HepG2 (cell line): Measurements from ENCODE around the gene KATNAL1. TPM values are rescaled to one million over a fixed set of nuclear protein-coding genes. Genes with fewer than 3 reads are reported as not detected.

Source experiments
- ATAC-seq: fragments of 200-7000 bp; cut with Tn5 transposase; 3 replicates; pipeline ENCODE4 v1.9.1; 2020; ENCODE audit warnings: mild to moderate bottlenecking, moderate library complexity
- BruUV-seq: library from RNA; stranded (reverse); fragments of 400-500 nt; replicated peaks from 2 replicates; lab custom pipeline; 2021; lab: Mats Ljungman, UMichigan
- CTCF ChIA-PET: fragments of 300-600 bp; formaldehyde crosslinking; extraction: SDS; loops from one replicate; lab custom pipeline; 2021; ENCODE audit warnings: low total read pairs, inconsistent platforms, low intra/inter-chr PET ratio; lab: Yijun Ruan, JAX
- POLR2A ChIA-PET: fragments of 350-600 bp; sonication (Branson Sonifier 250); formaldehyde crosslinking; loops from one replicate; lab custom pipeline; 2020; ENCODE audit warnings: antibody characterized with exemption, inconsistent platforms; lab: Yijun Ruan, JAX
- DNase-seq: peaks from one replicate; pipeline ENCODE4 v3.0.0-alpha.2; 2015; ENCODE audit warnings: low spot score
- FAIRE-seq: peaks from 3 replicates; lab custom pipeline; 2011; peaks lifted over from hg19 to GRCh38; lab: Jason Lieb, UNC
- H2AFZ ChIP-seq: one replicate; pipeline ENCODE4 v1.6.1; 2011; ENCODE audit warnings: low read length, inconsistent platforms
- H3K27ac ChIP-seq: fragments of 300-600 bp; 3 replicates; pipeline ENCODE4 v1.8.0; 2011; ENCODE audit warnings: mixed run types, mild to moderate bottlenecking, mixed read lengths, low read length, inconsistent platforms; ENCODE audit not compliant: insufficient read depth; ENCODE audit errors: extremely low read length
- H3K27me3 ChIP-seq, 2 experiments: fragments of 200-600 bp in 1 of 2; 2 replicates in 1 of 2; 3 replicates in 1 of 2; pipeline versions ENCODE4 v1.6.0 to v1.8.0; 2011; ENCODE audit warnings: low read length in 2 of 2, mild to moderate bottlenecking in 2 of 2, moderate library complexity in 2 of 2, inconsistent platforms in 1 of 2; ENCODE audit not compliant: insufficient read depth in 2 of 2, control insufficient read depth in 1 of 2
- H3K36me3 ChIP-seq, 2 experiments: fragments of 200-600 bp in 1 of 2; replicated peaks in 1 of 2; 2 replicates in 1 of 2; 3 replicates in 1 of 2; pipeline versions ENCODE4 v1.5.1 to v1.8.0; 2011; ENCODE audit warnings: low read length in 2 of 2, inconsistent platforms in 1 of 2; ENCODE audit not compliant: insufficient read depth in 2 of 2, control insufficient read depth in 1 of 2
- H3K4me1 ChIP-seq: 2 replicates; pipeline ENCODE4 v1.5.1; 2012; ENCODE audit warnings: low read length, inconsistent platforms; ENCODE audit not compliant: insufficient read depth
- H3K4me2 ChIP-seq: 2 replicates; pipeline ENCODE4 v1.6.0; 2011; ENCODE audit warnings: low read depth, low read length, inconsistent platforms
- H3K4me3 ChIP-seq, 3 experiments: fragments of 200-600 bp in 1 of 3; sonication (generic), shearing (Covaris generic) in 1 of 3; replicated peaks in 1 of 3; 2 replicates each; pipeline ENCODE4 v1.5.1; 2011 to 2016; ENCODE audit warnings: low read length in 3 of 3, inconsistent platforms in 2 of 3, low read depth in 2 of 3, mild to moderate bottlenecking in 2 of 3, control low read depth in 1 of 3, mixed read lengths in 1 of 3; ENCODE audit not compliant: insufficient read depth in 1 of 3
- H3K79me2 ChIP-seq: one replicate; pipeline ENCODE4 v1.6.1; 2011; ENCODE audit warnings: low read length, inconsistent platforms; ENCODE audit not compliant: insufficient read depth
- H3K9ac ChIP-seq: 2 replicates; pipeline ENCODE4 v1.6.0; 2011; ENCODE audit warnings: mild to moderate bottlenecking, low read depth, low read length, inconsistent platforms; ENCODE audit not compliant: insufficient read depth
- H3K9me3 ChIP-seq: 2 replicates; pipeline ENCODE4 v1.5.1; 2012; ENCODE audit warnings: mild to moderate bottlenecking, low read length
- H4K20me1 ChIP-seq: 2 replicates; pipeline ENCODE4 v1.6.0; 2011; ENCODE audit warnings: inconsistent platforms, mild to moderate bottlenecking, low read length, moderate library complexity; ENCODE audit not compliant: insufficient read depth
- GATA4 ChIP-seq: sonication (generic); IDR thresholded peaks from 2 replicates; pipeline ENCODE4 v1.6.1; 2016; ENCODE audit warnings: antibody characterized with exemption, low read depth, borderline replicate concordance
- NFIB ChIP-seq: sonication (generic); formaldehyde crosslinking; IDR thresholded peaks from 2 replicates; pipeline ENCODE4 v1.9.0; 2021; ENCODE audit warnings: missing genetic modification reagents, mild to moderate bottlenecking, borderline replicate concordance
- RBFOX2 ChIP-seq: fragments of 200-400 bp; formaldehyde crosslinking; IDR thresholded peaks from 2 replicates; pipeline ENCODE4 v1.6.1; 2017; ENCODE audit warnings: low read depth, mild to moderate bottlenecking, low read length
- ZNF629 ChIP-seq: sonication (generic); formaldehyde crosslinking; conservative IDR thresholded peaks from 2 replicates; pipeline ENCODE4 v1.5.0; 2020; ENCODE audit warnings: missing genetic modification reagents
- WGBS: methylation state at CpG from one replicate; pipeline ENCODE4 v1.1.6; 2017; ENCODE audit warnings: low lambda C conversion rate; 5-methylcytosine and 5-hydroxymethylcytosine counted together
- in situ Hi-C: cut with HindIII; loops from 2 replicates; pipeline ENCODE4 v1.10.0; 2017; ENCODE audit warnings: low pct_unique_long_range_greater_than_20kb; ENCODE audit not compliant: extremely low pct_ligation_motif_present
- intact Hi-C: fragments of 100-400 bp; cut with micrococcal nuclease; formaldehyde crosslinking; loops from one replicate; pipeline ENCODE4 v1.10.0; 2022; ENCODE audit not compliant: unreplicated experiment
- polyA plus RNA-seq, 8 experiments: library from polyadenylated mRNA; depleted of rRNA in 3 of 8; stranded (reverse) in 7 of 8; unstranded in 1 of 8; fragments of >200 nt; fragmentation: Illumina TruSeq in 4 of 8; extraction: Trizol in 4 of 8; gene quantifications; 2 replicates each; pipeline versions ENCODE4 v1.2.1 to v1.2.3, GENCODE V29; 2011 to 2016; ENCODE audit warnings: low read depth in 4 of 8, missing spikeins in 1 of 8, mixed read lengths in 1 of 8; ENCODE audit not compliant: insufficient read depth in 1 of 8
- total RNA-seq, 5 experiments: library from RNA; depleted of rRNA; stranded (reverse); fragments of >200 nt; fragmentation: Illumina TruSeq; extraction: Trizol; gene quantifications; 2 replicates each; pipeline ENCODE4 v1.2.3, GENCODE V29; 2016; ENCODE audit warnings: low read depth in 1 of 5
- TF ChIP-seq, protein P1 (sequence below): sonication (generic); formaldehyde crosslinking; IDR thresholded peaks from 2 replicates; pipeline ENCODE4 v1.4.0; 2020; ENCODE audit warnings: missing genetic modification reagents
- TF ChIP-seq, protein P2 (sequence below): sonication (generic); formaldehyde crosslinking; IDR thresholded peaks from 2 replicates; pipeline ENCODE4 v1.4.0; 2020; ENCODE audit warnings: missing genetic modification reagents

The KATNAL1 gene
- total and polyA plus RNA-seq, 2 of the 13 experiments (the other 11 are each of a cell fraction or from before 2014, with no cell fraction given) = 3.2 to 11.8 TPM

DNA sequence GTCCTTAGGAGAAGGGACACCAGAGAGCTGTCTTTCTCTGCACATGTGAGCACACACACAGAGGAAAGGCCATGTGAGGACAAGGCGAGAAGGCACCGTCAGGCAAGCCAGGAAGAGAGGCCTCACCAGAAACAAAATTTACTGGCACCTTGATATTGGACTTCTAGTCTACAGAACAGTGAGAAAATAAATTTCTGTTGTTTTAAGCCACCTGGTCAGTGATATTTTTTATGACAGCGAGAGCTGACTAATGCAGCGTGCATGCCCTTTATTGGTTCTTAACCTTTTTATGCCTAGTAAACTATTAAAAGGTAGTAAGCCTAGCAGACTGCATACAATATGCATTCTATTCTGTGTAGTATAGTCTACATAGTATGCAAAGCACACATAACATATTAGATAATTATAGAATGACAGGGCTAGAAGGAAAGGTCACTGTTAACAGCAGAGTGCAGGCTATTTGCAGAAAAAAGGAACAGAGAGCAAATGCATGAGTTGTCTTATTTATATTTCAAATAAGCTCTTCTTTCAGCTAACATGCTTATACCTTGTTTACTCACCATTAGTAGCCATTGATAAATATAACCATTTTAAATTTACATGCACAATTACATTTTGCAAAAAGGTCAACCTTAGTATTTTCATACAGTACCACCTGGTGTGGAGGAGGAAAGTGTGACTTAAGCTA lies 25.2 kb upstream of the KATNAL1 start:
- no peak overlapping the region for H3K9ac ChIP-seq
- H3K79me2 ChIP-seq = no peaks in the 10 kb centered on the region
- TF ChIP-seq, protein P1, sequence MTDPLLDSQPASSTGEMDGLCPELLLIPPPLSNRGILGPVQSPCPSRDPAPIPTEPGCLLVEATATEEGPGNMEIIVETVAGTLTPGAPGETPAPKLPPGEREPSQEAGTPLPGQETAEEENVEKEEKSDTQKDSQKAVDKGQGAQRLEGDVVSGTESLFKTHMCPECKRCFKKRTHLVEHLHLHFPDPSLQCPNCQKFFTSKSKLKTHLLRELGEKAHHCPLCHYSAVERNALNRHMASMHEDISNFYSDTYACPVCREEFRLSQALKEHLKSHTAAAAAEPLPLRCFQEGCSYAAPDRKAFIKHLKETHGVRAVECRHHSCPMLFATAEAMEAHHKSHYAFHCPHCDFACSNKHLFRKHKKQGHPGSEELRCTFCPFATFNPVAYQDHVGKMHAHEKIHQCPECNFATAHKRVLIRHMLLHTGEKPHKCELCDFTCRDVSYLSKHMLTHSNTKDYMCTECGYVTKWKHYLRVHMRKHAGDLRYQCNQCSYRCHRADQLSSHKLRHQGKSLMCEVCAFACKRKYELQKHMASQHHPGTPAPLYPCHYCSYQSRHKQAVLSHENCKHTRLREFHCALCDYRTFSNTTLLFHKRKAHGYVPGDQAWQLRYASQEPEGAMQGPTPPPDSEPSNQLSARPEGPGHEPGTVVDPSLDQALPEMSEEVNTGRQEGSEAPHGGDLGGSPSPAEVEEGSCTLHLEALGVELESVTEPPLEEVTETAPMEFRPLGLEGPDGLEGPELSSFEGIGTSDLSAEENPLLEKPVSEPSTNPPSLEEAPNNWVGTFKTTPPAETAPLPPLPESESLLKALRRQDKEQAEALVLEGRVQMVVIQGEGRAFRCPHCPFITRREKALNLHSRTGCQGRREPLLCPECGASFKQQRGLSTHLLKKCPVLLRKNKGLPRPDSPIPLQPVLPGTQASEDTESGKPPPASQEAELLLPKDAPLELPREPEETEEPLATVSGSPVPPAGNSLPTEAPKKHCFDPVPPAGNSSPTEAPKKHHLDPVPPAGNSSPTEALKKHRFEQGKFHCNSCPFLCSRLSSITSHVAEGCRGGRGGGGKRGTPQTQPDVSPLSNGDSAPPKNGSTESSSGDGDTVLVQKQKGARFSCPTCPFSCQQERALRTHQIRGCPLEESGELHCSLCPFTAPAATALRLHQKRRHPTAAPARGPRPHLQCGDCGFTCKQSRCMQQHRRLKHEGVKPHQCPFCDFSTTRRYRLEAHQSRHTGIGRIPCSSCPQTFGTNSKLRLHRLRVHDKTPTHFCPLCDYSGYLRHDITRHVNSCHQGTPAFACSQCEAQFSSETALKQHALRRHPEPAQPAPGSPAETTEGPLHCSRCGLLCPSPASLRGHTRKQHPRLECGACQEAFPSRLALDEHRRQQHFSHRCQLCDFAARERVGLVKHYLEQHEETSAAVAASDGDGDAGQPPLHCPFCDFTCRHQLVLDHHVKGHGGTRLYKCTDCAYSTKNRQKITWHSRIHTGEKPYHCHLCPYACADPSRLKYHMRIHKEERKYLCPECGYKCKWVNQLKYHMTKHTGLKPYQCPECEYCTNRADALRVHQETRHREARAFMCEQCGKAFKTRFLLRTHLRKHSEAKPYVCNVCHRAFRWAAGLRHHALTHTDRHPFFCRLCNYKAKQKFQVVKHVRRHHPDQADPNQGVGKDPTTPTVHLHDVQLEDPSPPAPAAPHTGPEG (CRISPR knock-in tag) = no peak
- no peak for TF ChIP-seq RBFOX2
- no peak for TF ChIP-seq ZNF629
- no peak for TF ChIP-seq GATA4
- no peak for TF ChIP-seq NFIB (CRISPR knock-in tag)
- TF ChIP-seq, protein P2, sequence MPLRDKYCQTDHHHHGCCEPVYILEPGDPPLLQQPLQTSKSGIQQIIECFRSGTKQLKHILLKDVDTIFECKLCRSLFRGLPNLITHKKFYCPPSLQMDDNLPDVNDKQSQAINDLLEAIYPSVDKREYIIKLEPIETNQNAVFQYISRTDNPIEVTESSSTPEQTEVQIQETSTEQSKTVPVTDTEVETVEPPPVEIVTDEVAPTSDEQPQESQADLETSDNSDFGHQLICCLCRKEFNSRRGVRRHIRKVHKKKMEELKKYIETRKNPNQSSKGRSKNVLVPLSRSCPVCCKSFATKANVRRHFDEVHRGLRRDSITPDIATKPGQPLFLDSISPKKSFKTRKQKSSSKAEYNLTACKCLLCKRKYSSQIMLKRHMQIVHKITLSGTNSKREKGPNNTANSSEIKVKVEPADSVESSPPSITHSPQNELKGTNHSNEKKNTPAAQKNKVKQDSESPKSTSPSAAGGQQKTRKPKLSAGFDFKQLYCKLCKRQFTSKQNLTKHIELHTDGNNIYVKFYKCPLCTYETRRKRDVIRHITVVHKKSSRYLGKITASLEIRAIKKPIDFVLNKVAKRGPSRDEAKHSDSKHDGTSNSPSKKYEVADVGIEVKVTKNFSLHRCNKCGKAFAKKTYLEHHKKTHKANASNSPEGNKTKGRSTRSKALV (CRISPR knock-in tag) = no peak
- CTCF ChIA-PET = no interaction called here
- no peaks in the 10 kb centered on the region for H4K20me1 ChIP-seq
- H3K36me3 ChIP-seq = no peaks in the 10 kb centered on the region
- DNase-seq (no peak), FAIRE-seq (no peak), ATAC-seq (no peak)
- POLR2A ChIA-PET = no interaction called here
- no peaks in the 10 kb centered on the region for H3K9me3 ChIP-seq
- no TSS peak for BruUV-seq
- no peak overlapping the region for H2AFZ ChIP-seq
- no peak overlapping the region for H3K4me2 ChIP-seq
- H3K27ac ChIP-seq = no peak overlapping the region
- H3K27me3 ChIP-seq = 0 out of 5 replicates have a peak, but pooled peaks cover 0 to 1% of the 10 kb centered on the region in 2 experiments
- H3K4me3 ChIP-seq = no peak overlapping the region
- intact Hi-C loops = no loop called here
- in situ Hi-C loops = no loop called here
- 26% methylated on average over 4 of the region's 4 CpGs for whole genome bisulfite sequencing
- H3K4me1 ChIP-seq = peaks cover 18% of the 10 kb centered on the region
